Inferior parietal cortex (tissue), 1 donor: ENCODE results near the gene SLC18B1.

Experiments used
- DNase-seq: peaks from one replicate; pipeline ENCODE4 v3.0.0-alpha.2; 2016; ENCODE audit errors: extremely low spot score

Gene SLC18B1

GRCh38 chr6:132742495-132742894 is 55.9 kb downstream of the SLC18B1 start:
- no peak for DNase-seq

- no peak for DNase-seq
Observed at GRCh38 chr6:132741281-132741680, 57.2 kb downstream of the SLC18B1 start.

- no peak for DNase-seq
Observed at GRCh38 chr6:132736239-132736638, 62.2 kb downstream of the SLC18B1 start.

DNA sequence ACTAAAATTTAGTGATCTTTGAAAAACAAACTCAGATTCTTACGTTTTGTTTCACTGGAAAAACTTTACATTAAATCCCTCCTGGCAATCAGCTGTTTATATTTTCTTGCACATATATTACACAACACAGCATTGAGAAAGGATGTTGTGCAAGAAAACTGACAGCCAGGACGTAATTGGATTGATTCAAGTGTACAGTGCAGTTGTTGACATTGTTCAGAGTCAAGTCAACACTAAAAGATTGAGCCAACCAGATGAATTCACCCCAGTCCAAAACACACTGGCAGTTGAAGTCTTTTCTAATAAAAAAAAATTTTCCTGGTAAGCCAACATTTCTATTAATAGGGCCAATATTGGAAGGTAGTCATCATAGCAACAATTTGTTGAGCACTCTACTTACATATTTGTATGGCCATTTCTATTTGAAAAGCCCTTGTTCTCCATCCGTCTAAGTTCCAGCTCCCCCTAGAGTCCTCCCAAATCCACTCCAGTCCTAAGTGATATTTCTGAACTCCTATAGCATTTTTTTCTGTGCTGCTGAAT is 63.7 kb downstream of the SLC18B1 start:
- DNase-seq, result no peak

- no peak for DNase-seq
Observed at GRCh38 chr6:132733814-132734213, 64.6 kb downstream of the SLC18B1 start.

DNA sequence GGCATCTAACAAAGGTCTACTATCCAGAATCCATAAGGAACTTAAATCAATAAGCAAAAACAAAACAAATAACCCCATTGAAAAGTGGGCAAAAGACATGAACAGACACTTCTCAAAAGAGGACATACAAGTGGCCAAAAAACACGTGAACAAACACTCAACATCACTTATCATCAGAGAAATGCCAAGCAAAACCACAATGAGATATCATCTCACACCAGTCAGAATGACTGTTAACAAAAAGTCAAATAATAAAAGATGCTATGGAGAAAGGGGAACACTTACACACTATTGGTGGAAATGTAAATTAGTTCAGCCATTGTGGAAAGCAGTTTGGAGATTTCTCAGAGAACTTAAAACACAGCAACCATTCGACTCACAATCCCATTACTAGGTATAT is 65.2 kb downstream of the SLC18B1 start:
- no peak for DNase-seq

DNA sequence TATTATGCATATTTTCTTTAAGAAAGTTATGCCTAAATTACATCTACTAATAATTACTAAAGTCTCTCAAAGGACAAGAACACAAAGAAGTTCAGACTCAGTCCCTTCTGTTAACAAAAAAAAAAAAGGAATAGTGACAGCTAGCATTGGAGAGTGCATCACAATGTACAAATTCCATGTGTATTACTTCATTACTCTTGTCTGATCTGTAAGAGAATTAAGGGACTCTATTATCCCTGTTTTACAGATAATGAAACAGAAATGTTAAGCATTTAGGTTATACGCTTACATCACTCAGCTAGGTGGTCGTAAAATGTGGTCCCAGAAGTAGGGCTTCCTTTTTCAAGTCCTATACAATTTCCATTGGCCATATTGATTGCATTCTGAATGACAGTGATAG is 67.4 kb downstream of the SLC18B1 start:
- no peak for DNase-seq

DNA sequence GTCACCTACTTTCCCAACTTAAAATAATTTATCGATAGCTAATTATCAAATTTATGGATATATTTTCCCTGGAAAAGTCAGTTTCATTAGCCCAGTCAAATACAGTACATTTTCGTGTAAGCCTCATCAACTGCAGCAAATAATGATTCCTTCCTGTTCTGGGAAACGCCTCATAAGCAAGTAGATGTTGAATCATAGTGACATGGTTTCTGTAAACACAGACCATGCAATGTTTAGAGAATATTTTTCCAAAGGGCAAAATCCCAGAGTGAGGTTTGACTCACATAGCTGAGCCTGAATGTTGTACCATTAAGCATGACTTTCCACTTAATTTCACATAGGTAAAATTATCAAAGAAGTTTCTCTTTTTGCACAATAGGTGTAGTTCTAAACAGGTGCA is 67.9 kb downstream of the SLC18B1 start:
- no peak for DNase-seq

DNA sequence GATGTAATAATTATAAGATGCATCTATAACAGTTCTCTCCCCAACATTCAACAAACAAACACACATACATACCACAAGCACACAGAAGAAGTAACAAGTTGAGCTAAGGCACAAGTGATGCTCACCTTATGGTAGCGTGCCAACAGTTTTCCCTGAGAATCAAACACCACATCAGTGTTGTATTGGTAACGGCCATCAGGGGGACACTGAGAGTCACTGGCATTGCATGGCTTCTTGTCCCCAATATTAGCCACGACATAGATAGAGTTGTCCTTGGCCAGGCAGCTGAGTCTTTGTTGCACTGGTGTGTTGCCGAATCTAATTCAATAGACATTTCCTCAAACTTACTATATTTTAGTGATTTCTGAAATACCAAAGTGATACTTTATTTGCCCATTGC is 69.8 kb downstream of the SLC18B1 start:
- no peak for DNase-seq

GRCh38 chr6:132726608-132726975 is 71.8 kb downstream of the SLC18B1 start:
- no peak for DNase-seq

- no peak for DNase-seq
Observed at GRCh38 chr6:132725947-132726607, 72.4 kb downstream of the SLC18B1 start.

DNA sequence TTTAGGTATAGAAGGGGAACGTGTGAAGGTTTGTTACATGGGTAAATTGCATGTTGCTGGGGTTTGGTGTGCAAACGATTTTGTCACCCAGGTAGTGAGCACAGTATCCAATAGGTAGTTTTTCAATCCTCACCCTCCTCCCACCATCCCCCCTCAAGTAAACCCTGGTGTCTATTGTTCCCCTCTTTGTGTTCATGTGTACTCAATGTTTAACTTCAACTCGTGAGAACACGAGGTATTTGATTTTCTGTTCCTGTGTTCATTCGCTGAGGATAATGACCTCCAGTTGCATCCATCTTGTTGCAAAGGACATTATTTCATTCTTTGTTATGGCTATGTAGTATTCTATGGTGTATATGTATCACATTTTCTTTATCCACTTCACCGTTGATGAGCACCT is 73.0 kb downstream of the SLC18B1 start:
- no peak for DNase-seq

GRCh38 chr6:132719736-132720448 is 78.5 kb downstream of the SLC18B1 start:
- DNase-seq, result no peak
